Measurements from ENCODE around the gene PTPRT. TPM values are rescaled to one million over a fixed set of nuclear protein-coding genes. Genes with fewer than 3 reads are reported as not detected.

The PTPRT gene
- total and polyA plus RNA-seq, 2 donors (not counting 1 experiment from before 2014, with no cell fraction given), result not detected

- Histone ChIP-seq H3K27me3 (ENCODE audit: control insufficient read depth, insufficient read depth, low read length) (no peaks in the 10 kb centered on the region), H3K27ac (ENCODE audit: insufficient read depth, low read length) (no peak overlapping the region), H4K20me1 (ENCODE audit: control insufficient read depth, extremely low read depth, insufficient read depth, low read length) (no peaks in the 10 kb centered on the region), H3K9me3 (ENCODE audit: control insufficient read depth, insufficient read depth, low read depth, low read length) (no peaks in the 10 kb centered on the region), H3K4me1 (ENCODE audit: control insufficient read depth, extremely low read depth, insufficient read depth, low read length) (no peaks in the 10 kb centered on the region), H3K9ac (ENCODE audit: insufficient read depth, low read length) (no peak overlapping the region), H2AFZ (ENCODE audit: low read length) (no peak overlapping the region), H3K4me2 (ENCODE audit: extremely low read depth, insufficient read depth, low read length) (no peak overlapping the region), H3K79me2 (ENCODE audit: control insufficient read depth, insufficient read depth, low read length) (no peaks in the 10 kb centered on the region), H3K4me3 (replicated peaks in 1 of 4; ENCODE audit: control extremely low read depth in 1 of 4, insufficient read depth in 1 of 4, low read depth in 3 of 4, low read length in 4 of 4) (no peak overlapping the region), H3K36me3 (ENCODE audit: control insufficient read depth, insufficient read depth, low read length) (no peaks in the 10 kb centered on the region)
- no peak for TF ChIP-seq EZH2 (IDR thresholded peaks at IDR 0.05; ENCODE audit: low read length, missing control alignments)
- TF ChIP-seq CTCF (conservative IDR thresholded peaks at IDR 0.05 in 1 of 2, IDR thresholded peaks at IDR 0.05 in 1 of 2; ENCODE audit: low read depth in 1 of 2, low read length in 2 of 2), result no peak
- no peak for DNase-seq (ENCODE audit: low read depth in 2 of 2)
Measured at GRCh38 chr20:42887281-42887680, 302.4 kb downstream of the PTPRT start.

- H2AFZ ChIP-seq (ENCODE audit: low read length), result no peak overlapping the region
- DNase-seq (ENCODE audit: low read depth in 2 of 2), result no peak
- H3K79me2 ChIP-seq (ENCODE audit: control insufficient read depth, insufficient read depth, low read length), result no peaks in the 10 kb centered on the region
- no peak overlapping the region for H3K4me2 ChIP-seq (ENCODE audit: extremely low read depth, insufficient read depth, low read length)
- no peaks in the 10 kb centered on the region for H3K36me3 ChIP-seq (ENCODE audit: control insufficient read depth, insufficient read depth, low read length)
- H3K27ac ChIP-seq (ENCODE audit: insufficient read depth, low read length), result no peak overlapping the region
- H4K20me1 ChIP-seq (ENCODE audit: control insufficient read depth, extremely low read depth, insufficient read depth, low read length), result no peaks in the 10 kb centered on the region
- H3K9me3 ChIP-seq (ENCODE audit: control insufficient read depth, insufficient read depth, low read depth, low read length), result no peaks in the 10 kb centered on the region
- H3K4me3 ChIP-seq (replicated peaks in 1 of 4; ENCODE audit: control extremely low read depth in 1 of 4, insufficient read depth in 1 of 4, low read depth in 3 of 4, low read length in 4 of 4), result no peak overlapping the region
- no peaks in the 10 kb centered on the region for H3K27me3 ChIP-seq (ENCODE audit: control insufficient read depth, insufficient read depth, low read length)
- no peaks in the 10 kb centered on the region for H3K4me1 ChIP-seq (ENCODE audit: control insufficient read depth, extremely low read depth, insufficient read depth, low read length)
- H3K9ac ChIP-seq (ENCODE audit: insufficient read depth, low read length), result no peak overlapping the region
- TF ChIP-seq CTCF (conservative IDR thresholded peaks at IDR 0.05 in 1 of 2, IDR thresholded peaks at IDR 0.05 in 1 of 2; ENCODE audit: low read depth in 1 of 2, low read length in 2 of 2) (no peak), EZH2 (IDR thresholded peaks at IDR 0.05; ENCODE audit: low read length, missing control alignments) (no peak)
Measured at GRCh38 chr20:42886801-42887200, 302.9 kb downstream of the PTPRT start.

GRCh38 chr20:42886046-42886445 is 303.7 kb downstream of the PTPRT start:
- no peak overlapping the region for H2AFZ ChIP-seq (ENCODE audit: low read length)
- H3K36me3 ChIP-seq (ENCODE audit: control insufficient read depth, insufficient read depth, low read length), result no peaks in the 10 kb centered on the region
- no peak overlapping the region for H3K9ac ChIP-seq (ENCODE audit: insufficient read depth, low read length)
- no peaks in the 10 kb centered on the region for H3K79me2 ChIP-seq (ENCODE audit: control insufficient read depth, insufficient read depth, low read length)
- H4K20me1 ChIP-seq (ENCODE audit: control insufficient read depth, extremely low read depth, insufficient read depth, low read length), result no peaks in the 10 kb centered on the region
- H3K4me3 ChIP-seq (replicated peaks in 1 of 4; ENCODE audit: control extremely low read depth in 1 of 4, insufficient read depth in 1 of 4, low read depth in 3 of 4, low read length in 4 of 4), result no peak overlapping the region
- no peak overlapping the region for H3K27ac ChIP-seq (ENCODE audit: insufficient read depth, low read length)
- no peak overlapping the region for H3K4me2 ChIP-seq (ENCODE audit: extremely low read depth, insufficient read depth, low read length)
- TF ChIP-seq EZH2 (IDR thresholded peaks at IDR 0.05; ENCODE audit: low read length, missing control alignments) (no peak), CTCF (conservative IDR thresholded peaks at IDR 0.05 in 1 of 2, IDR thresholded peaks at IDR 0.05 in 1 of 2; ENCODE audit: low read depth in 1 of 2, low read length in 2 of 2) (no peak)
- no peaks in the 10 kb centered on the region for H3K27me3 ChIP-seq (ENCODE audit: control insufficient read depth, insufficient read depth, low read length)
- no peaks in the 10 kb centered on the region for H3K9me3 ChIP-seq (ENCODE audit: control insufficient read depth, insufficient read depth, low read depth, low read length)
- H3K4me1 ChIP-seq (ENCODE audit: control insufficient read depth, extremely low read depth, insufficient read depth, low read length), result no peaks in the 10 kb centered on the region
- no peak for DNase-seq (ENCODE audit: low read depth in 2 of 2)
